Stomach (tissue), 9 donors: ENCODE measurements around the gene SEC24D. TPM values are rescaled to one million over a fixed set of nuclear protein-coding genes. Genes with fewer than 3 reads are reported as not detected.

Experiments used
- DNase-seq, 2 donors: peaks; one replicate each; pipeline versions ENCODE4 v3.0.0 to v3.0.0-alpha.2; 2013 to 2019
- H3K27ac ChIP-seq, 5 donors: fragments of 200-600 bp in 4 of 5; sonication (generic) in 4 of 5; one replicate each; pipeline ENCODE4 v1.5.1; 2013 to 2019; ENCODE audit warnings: mild to moderate bottlenecking in 1 of 5, moderate library complexity in 1 of 5
- H3K27me3 ChIP-seq, 3 donors: fragments of 200-600 bp; sonication (generic); one replicate each; pipeline ENCODE4 v1.5.1; 2017 to 2019; ENCODE audit warnings: mixed run types in 1 of 3
- H3K36me3 ChIP-seq, 4 donors: fragments of 200-600 bp; sonication (generic); 1 replicate in 3 of 4; 2 replicates in 1 of 4; pipeline ENCODE4 v1.5.1; 2016 to 2019
- H3K4me1 ChIP-seq, 4 donors: fragments of 200-600 bp; sonication (generic); one replicate each; pipeline ENCODE4 v1.5.1; 2016 to 2019
- H3K4me3 ChIP-seq, 4 donors: fragments of 200-600 bp; sonication (generic) in 3 of 4; one replicate each; pipeline ENCODE4 v1.5.1; 2016 to 2019; ENCODE audit warnings: mild to moderate bottlenecking in 1 of 4
- H3K9me3 ChIP-seq, 4 donors: fragments of 200-600 bp; sonication (generic); one replicate each; pipeline ENCODE4 v1.5.1; 2016 to 2019
- CTCF ChIP-seq, 7 experiments: fragments of 450-650 bp in 4 of 7; fragments of 200-600 bp in 3 of 7; sonication (generic) in 3 of 7; IDR thresholded peaks; one replicate each; pipeline ENCODE4 v1.5.1; 2016 to 2019; ENCODE audit warnings: antibody characterized with exemption in 7 of 7, control low read depth in 2 of 7, mild to moderate bottlenecking in 1 of 7
- EP300 ChIP-seq: sonication (generic); formaldehyde crosslinking; IDR thresholded peaks from one replicate; pipeline ENCODE4 v1.6.1; 2017; ENCODE audit warnings: antibody characterized with exemption
- POLR2A ChIP-seq, 4 donors: fragments of 450-650 bp; IDR thresholded peaks; one replicate each; pipeline ENCODE4 v1.6.1; 2016; ENCODE audit warnings: antibody characterized with exemption in 4 of 4, control low read depth in 2 of 4, mild to moderate bottlenecking in 1 of 4, moderate library complexity in 1 of 4
- POLR2AphosphoS5 ChIP-seq, 3 donors: sonication (generic); formaldehyde crosslinking; IDR thresholded peaks; one replicate each; pipeline ENCODE4 v1.6.1; 2016; ENCODE audit warnings: antibody characterized with exemption in 3 of 3
- WGBS, 5 donors: extraction: QIAGEN DNeasy Blood & Tissue Kit in 3 of 5; methylation state at CpG; one replicate each; pipeline versions ENCODE4 v1.1.5 to v1.1.7; 2013 to 2018; 5-methylcytosine and 5-hydroxymethylcytosine counted together
- intact Hi-C: fragments of 100-400 bp; cut with DNase I; formaldehyde crosslinking; loops from one replicate; pipeline ENCODE4 v1.15.1; 2023; ENCODE audit warnings: low total_unique reads
- polyA plus RNA-seq, 3 donors: library from polyadenylated mRNA; stranded (reverse); fragments of 200-250 nt; gene quantifications; one replicate each; pipeline ENCODE4 v1.2.3, GENCODE V29; 2013
- total RNA-seq, 5 donors: library from RNA; depleted of rRNA; stranded (reverse); fragments of >200 nt; gene quantifications; one replicate each; pipeline versions ENCODE4 v1.1.0 to v1.2.3, GENCODE V29; 2014 to 2016
- donor health status: healthy with polysubstance abuse.
- donor health status: Bipolar disorder and iron deficiency.
- donor health status: healthy.

Gene SEC24D
- total and polyA plus RNA-seq, 8 donors = 6.7 to 132 (median 29.0) TPM

GRCh38 chr4:118775405-118775804, 60.5 kb downstream of the SEC24D start:
- Histone ChIP-seq H3K27me3 (no peaks in the 10 kb centered on the region), H3K27ac (peak overlapping the region in 1 of 5 donors; percentile 31), H3K4me3 (no peak overlapping the region), H3K36me3 (no peaks in the 10 kb centered on the region), H3K4me1 (peaks cover 0 to 63% (median 29%) of the 10 kb centered on the region in 4 donors), H3K9me3 (no peaks in the 10 kb centered on the region)
- WGBS, 5 donors = 63 to 82% (median 72%) methylated on average over 2 of the region's 2 CpGs
- TF ChIP-seq EP300 = no peak
- no peak for TF ChIP-seq POLR2A (IDR thresholded peaks at IDR 0.05)
- no peak for TF ChIP-seq CTCF (IDR thresholded peaks at IDR 0.05)
- no peak for TF ChIP-seq POLR2AphosphoS5 (IDR thresholded peaks at IDR 0.05)
- DNase-seq = no peak
- intact Hi-C loops = loop anchor here (10.0 kb wide), 1 partner anchor 89 kb away; no protein-coding TSS in a partner anchor

- intact Hi-C loops = loop anchor here (10.0 kb wide), 1 partner anchor 90 kb away; no protein-coding TSS in a partner anchor
- TF ChIP-seq POLR2AphosphoS5 (IDR thresholded peaks at IDR 0.05) (no peak), POLR2A (IDR thresholded peaks at IDR 0.05) (no peak), CTCF (IDR thresholded peaks at IDR 0.05) (no peak), EP300 (no peak)
- Histone ChIP-seq H3K27ac (peak overlapping the region in 1 of 5 donors; percentile 31), H3K27me3 (no peaks in the 10 kb centered on the region), H3K36me3 (peaks cover 0 to 1% (median 0%) of the 10 kb centered on the region in 4 donors), H3K9me3 (no peaks in the 10 kb centered on the region), H3K4me3 (no peak overlapping the region), H3K4me1 (peaks cover 0 to 67% (median 32%) of the 10 kb centered on the region in 4 donors)
- DNase-seq = no peak
- 53 to 69% (median 63%) methylated on average over 3 of the region's 3 CpGs for whole genome bisulfite sequencing, 5 donors
Observed at GRCh38 chr4:118774989-118775388, 60.9 kb downstream of the SEC24D start.

- Histone ChIP-seq H3K9me3 (no peaks in the 10 kb centered on the region), H3K27ac (peak overlapping the region in 2 of 5 donors; percentile 31 to 83), H3K4me1 (peaks cover 0 to 74% (median 38%) of the 10 kb centered on the region in 4 donors), H3K36me3 (peaks cover 0 to 8% (median 0%) of the 10 kb centered on the region in 4 donors), H3K4me3 (no peak overlapping the region), H3K27me3 (no peaks in the 10 kb centered on the region)
- DNase-seq = no peak
- intact Hi-C loops = loop anchor here (10.0 kb wide), 1 partner anchor 90 kb away; no protein-coding TSS in a partner anchor
- 54 to 64% (median 59%) methylated on average over 1 of the region's 1 CpG for WGBS, 5 donors
- TF ChIP-seq EP300 (no peak), POLR2AphosphoS5 (IDR thresholded peaks at IDR 0.05) (no peak), POLR2A (IDR thresholded peaks at IDR 0.05) (no peak), CTCF (IDR thresholded peaks at IDR 0.05) (no peak)
Observed at GRCh38 chr4:118774321-118774720, 61.6 kb downstream of the SEC24D start.

- WGBS, 5 donors = 66 to 80% (median 74%) methylated on average over 2 of the region's 2 CpGs
- Histone ChIP-seq H3K4me3 (no peak overlapping the region), H3K27me3 (no peaks in the 10 kb centered on the region), H3K36me3 (peaks cover 0 to 14% (median 0%) of the 10 kb centered on the region in 4 donors), H3K9me3 (no peaks in the 10 kb centered on the region), H3K4me1 (peaks cover 0 to 80% (median 41%) of the 10 kb centered on the region in 4 donors), H3K27ac (peak overlapping the region in 4 of 5 donors; percentile 42 to 83 (median 66))
- intact Hi-C loops = loop anchor here (10.0 kb wide), 1 partner anchor 91 kb away; no protein-coding TSS in a partner anchor
- TF ChIP-seq POLR2A (IDR thresholded peaks at IDR 0.05) = no peak
- no peak for DNase-seq
Observed at GRCh38 chr4:118773429-118773792, 62.5 kb downstream of the SEC24D start.
